Astrocyte (in vitro differentiated cells and primary cell): ENCODE measurements around the gene NUP214. TPM values are rescaled to one million over a fixed set of nuclear protein-coding genes. Genes with fewer than 3 reads are reported as not detected.

Experiments
- DNase-seq: peaks from one replicate; pipeline ENCODE4 v3.0.0-alpha.2; 2010; ENCODE audit warnings: low read depth
- FAIRE-seq: peaks from 2 replicates; lab custom pipeline; 2011; peaks lifted over from hg19 to GRCh38; lab: Jason Lieb, UNC
- H2AFZ ChIP-seq: 2 replicates; pipeline ENCODE4 v1.6.0; 2012; ENCODE audit warnings: low read depth, low read length, inconsistent platforms
- H3K27ac ChIP-seq: 2 replicates; pipeline ENCODE4 v1.5.1; 2011; ENCODE audit warnings: low read depth, low read length, inconsistent platforms
- H3K27me3 ChIP-seq: 2 replicates; pipeline ENCODE4 v1.6.0; 2011; ENCODE audit warnings: low read length, inconsistent platforms; ENCODE audit not compliant: insufficient read depth
- H3K36me3 ChIP-seq: 2 replicates; pipeline ENCODE4 v1.5.1; 2011; ENCODE audit warnings: low read length, inconsistent platforms; ENCODE audit not compliant: insufficient read depth
- H3K4me1 ChIP-seq: 2 replicates; pipeline ENCODE4 v1.5.1; 2011; ENCODE audit warnings: low read length, inconsistent platforms; ENCODE audit not compliant: insufficient read depth
- H3K4me2 ChIP-seq: 2 replicates; pipeline ENCODE4 v1.6.0; 2012; ENCODE audit warnings: low read length, inconsistent platforms
- H3K4me3 ChIP-seq: 2 replicates; pipeline ENCODE4 v1.5.1; 2011; ENCODE audit warnings: low read depth, mild to moderate bottlenecking, low read length, inconsistent platforms; ENCODE audit not compliant: insufficient read depth
- H3K79me2 ChIP-seq: 2 replicates; pipeline ENCODE4 v1.6.0; 2012; ENCODE audit warnings: mild to moderate bottlenecking, low read length, inconsistent platforms; ENCODE audit not compliant: insufficient read depth
- H3K9ac ChIP-seq: 2 replicates; pipeline ENCODE4 v1.6.0; 2012; ENCODE audit warnings: mild to moderate bottlenecking, low read length, inconsistent platforms
- H3K9me3 ChIP-seq: 2 replicates; pipeline ENCODE4 v1.5.1; 2012; ENCODE audit warnings: low read depth, mild to moderate bottlenecking, low read length, inconsistent platforms; ENCODE audit not compliant: insufficient read depth
- H4K20me1 ChIP-seq: 2 replicates; pipeline ENCODE4 v1.6.0; 2012; ENCODE audit warnings: low read length, inconsistent platforms; ENCODE audit not compliant: insufficient read depth
- H3K27ac Mint-ChIP-seq: one replicate; pipeline ENCODE4 v1.8.0; 2021; ENCODE audit warnings: mild to moderate bottlenecking, mixed read lengths; ENCODE audit not compliant: unreplicated experiment
- H3K27me3 Mint-ChIP-seq: one replicate; pipeline ENCODE4 v1.8.0; 2021; ENCODE audit warnings: low read depth, mixed read lengths; ENCODE audit not compliant: unreplicated experiment
- H3K36me3 Mint-ChIP-seq: one replicate; pipeline ENCODE4 v1.8.0; 2021; ENCODE audit warnings: low read depth, mixed read lengths; ENCODE audit not compliant: unreplicated experiment
- H3K4me1 Mint-ChIP-seq: one replicate; pipeline ENCODE4 v1.8.0; 2021; ENCODE audit warnings: low read depth, mixed read lengths; ENCODE audit not compliant: unreplicated experiment
- H3K4me3 Mint-ChIP-seq: one replicate; pipeline ENCODE4 v1.8.0; 2021; ENCODE audit warnings: mild to moderate bottlenecking, moderate library complexity, mixed read lengths; ENCODE audit not compliant: unreplicated experiment
- H3K9me3 Mint-ChIP-seq: one replicate; pipeline ENCODE4 v1.8.0; 2021; ENCODE audit warnings: mild to moderate bottlenecking, mixed read lengths; ENCODE audit not compliant: unreplicated experiment
- EZH2 ChIP-seq: IDR thresholded peaks from 2 replicates; pipeline ENCODE4 v1.6.1; 2012; ENCODE audit warnings: mild to moderate bottlenecking, low read length, inconsistent platforms; ENCODE audit not compliant: insufficient read depth
- total RNA-seq: library from RNA; stranded (reverse); gene quantifications from 2 replicates; pipeline ENCODE4 v1.2.1, GENCODE V29; 2021
- TF ChIP-seq, protein P1 (sequence below): IDR thresholded peaks from 2 replicates; pipeline ENCODE4 v1.5.1; 2011; ENCODE audit warnings: low read depth, mild to moderate bottlenecking, inconsistent platforms, low read length, moderate library complexity; ENCODE audit not compliant: insufficient read depth

The NUP214 gene
- total RNA-seq, 1 donor from 2014 or later: 30.5 TPM

DNA sequence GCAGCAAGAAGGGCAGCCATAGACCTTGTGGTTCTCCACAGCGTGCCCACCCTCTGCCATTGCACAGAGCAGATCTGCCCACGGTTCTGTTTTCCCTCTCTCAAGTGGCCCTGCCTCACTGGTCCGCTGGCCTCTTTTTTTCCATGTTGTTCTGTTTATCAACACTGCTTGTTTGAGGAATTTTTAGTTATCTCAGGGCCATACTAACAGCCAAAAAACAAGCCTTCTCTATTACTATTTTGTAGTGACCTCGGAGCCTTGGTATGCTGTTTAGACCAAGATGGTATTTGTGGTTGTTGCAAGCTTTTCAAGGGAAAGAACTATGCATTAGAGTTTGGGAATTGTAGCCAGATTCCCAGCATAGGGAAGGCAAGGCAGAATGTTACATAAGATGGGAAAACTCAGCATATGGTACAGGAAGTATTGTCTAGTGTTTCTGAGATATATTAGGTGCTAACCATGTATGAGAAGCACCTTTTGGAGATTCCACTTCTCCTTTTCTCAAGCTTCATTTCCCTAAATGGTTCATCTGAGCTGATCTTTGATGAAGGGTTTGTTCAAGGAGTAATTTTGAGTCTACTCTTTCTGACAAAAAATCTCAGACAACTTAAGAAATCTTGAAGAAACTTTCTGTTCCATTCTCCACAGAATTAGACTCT is 54.3 kb downstream of the NUP214 start:
- Mint-ChIP-seq H3K27ac (peak overlapping the region; percentile 98), H3K4me1 (peaks cover 29% of the 10 kb centered on the region), H3K27me3 (no peaks in the 10 kb centered on the region), H3K4me3 (no peak overlapping the region), H3K9me3 (no peaks in the 10 kb centered on the region), H3K36me3 (peaks cover 9% of the 10 kb centered on the region)
- peaks cover 22% of the 10 kb centered on the region for H3K4me1 ChIP-seq
- H3K36me3 ChIP-seq: peaks cover 25% of the 10 kb centered on the region
- H3K9ac ChIP-seq: peak overlapping the region; percentile 60
- H3K27me3 ChIP-seq: no peaks in the 10 kb centered on the region
- H3K9me3 ChIP-seq: no peaks in the 10 kb centered on the region
- TF ChIP-seq, protein P1, sequence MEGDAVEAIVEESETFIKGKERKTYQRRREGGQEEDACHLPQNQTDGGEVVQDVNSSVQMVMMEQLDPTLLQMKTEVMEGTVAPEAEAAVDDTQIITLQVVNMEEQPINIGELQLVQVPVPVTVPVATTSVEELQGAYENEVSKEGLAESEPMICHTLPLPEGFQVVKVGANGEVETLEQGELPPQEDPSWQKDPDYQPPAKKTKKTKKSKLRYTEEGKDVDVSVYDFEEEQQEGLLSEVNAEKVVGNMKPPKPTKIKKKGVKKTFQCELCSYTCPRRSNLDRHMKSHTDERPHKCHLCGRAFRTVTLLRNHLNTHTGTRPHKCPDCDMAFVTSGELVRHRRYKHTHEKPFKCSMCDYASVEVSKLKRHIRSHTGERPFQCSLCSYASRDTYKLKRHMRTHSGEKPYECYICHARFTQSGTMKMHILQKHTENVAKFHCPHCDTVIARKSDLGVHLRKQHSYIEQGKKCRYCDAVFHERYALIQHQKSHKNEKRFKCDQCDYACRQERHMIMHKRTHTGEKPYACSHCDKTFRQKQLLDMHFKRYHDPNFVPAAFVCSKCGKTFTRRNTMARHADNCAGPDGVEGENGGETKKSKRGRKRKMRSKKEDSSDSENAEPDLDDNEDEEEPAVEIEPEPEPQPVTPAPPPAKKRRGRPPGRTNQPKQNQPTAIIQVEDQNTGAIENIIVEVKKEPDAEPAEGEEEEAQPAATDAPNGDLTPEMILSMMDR: no peak
- TF ChIP-seq EZH2: no peak
- no peaks in the 10 kb centered on the region for H3K79me2 ChIP-seq
- DNase-seq (peak; percentile 95), FAIRE-seq (peak; percentile 92)
- peak overlapping the region; percentile 77 for H3K27ac ChIP-seq
- no peak overlapping the region for H3K4me3 ChIP-seq
- H2AFZ ChIP-seq: no peak overlapping the region
- peak overlapping the region; percentile 54 for H3K4me2 ChIP-seq
- peaks cover 23% of the 10 kb centered on the region for H4K20me1 ChIP-seq

- Mint-ChIP-seq H3K27ac (peak overlapping the region; percentile 98), H3K27me3 (no peaks in the 10 kb centered on the region), H3K4me1 (peaks cover 29% of the 10 kb centered on the region), H3K4me3 (no peak overlapping the region), H3K36me3 (peaks cover 3% of the 10 kb centered on the region), H3K9me3 (no peaks in the 10 kb centered on the region)
- H3K9ac ChIP-seq: peak overlapping the region; percentile 47
- peak overlapping the region; percentile 54 for H3K4me2 ChIP-seq
- H3K27me3 ChIP-seq: no peaks in the 10 kb centered on the region
- TF ChIP-seq, protein P1: no peak
- TF ChIP-seq EZH2: no peak
- H3K27ac ChIP-seq: peak overlapping the region; percentile 77
- H3K4me1 ChIP-seq: peaks cover 22% of the 10 kb centered on the region
- no peaks in the 10 kb centered on the region for H3K9me3 ChIP-seq
- H3K36me3 ChIP-seq: peaks cover 20% of the 10 kb centered on the region
- FAIRE-seq: peak; percentile 95
- no peak overlapping the region for H3K4me3 ChIP-seq
- peak; percentile 98 for DNase-seq
- H2AFZ ChIP-seq: no peak overlapping the region
- no peaks in the 10 kb centered on the region for H3K79me2 ChIP-seq
- peaks cover 20% of the 10 kb centered on the region for H4K20me1 ChIP-seq
Measured at GRCh38 chr9:131180454-131180853, 55.1 kb downstream of the NUP214 start.

- H3K4me1 Mint-ChIP-seq: peaks cover 29% of the 10 kb centered on the region
- H3K9ac ChIP-seq: no peak overlapping the region
- no peak overlapping the region for H3K4me3 Mint-ChIP-seq
- FAIRE-seq (no peak), DNase-seq (no peak)
- H3K36me3 ChIP-seq: peaks cover 15% of the 10 kb centered on the region
- peaks cover 22% of the 10 kb centered on the region for H3K4me1 ChIP-seq
- H3K27ac Mint-ChIP-seq: peak overlapping the region; percentile 98
- H3K4me3 ChIP-seq: no peak overlapping the region
- H2AFZ ChIP-seq: no peak overlapping the region
- no peak overlapping the region for H3K4me2 ChIP-seq
- peak overlapping the region; percentile 77 for H3K27ac ChIP-seq
- no peaks in the 10 kb centered on the region for H3K9me3 ChIP-seq
- peaks cover 20% of the 10 kb centered on the region for H4K20me1 ChIP-seq
- TF ChIP-seq, protein P1: peak; percentile 5
- TF ChIP-seq EZH2: no peak
- no peaks in the 10 kb centered on the region for H3K9me3 Mint-ChIP-seq
- no peaks in the 10 kb centered on the region for H3K27me3 ChIP-seq
- no peaks in the 10 kb centered on the region for H3K79me2 ChIP-seq
- peaks cover 3% of the 10 kb centered on the region for H3K36me3 Mint-ChIP-seq
- H3K27me3 Mint-ChIP-seq: no peaks in the 10 kb centered on the region
Measured at GRCh38 chr9:131181091-131181681, 55.8 kb downstream of the NUP214 start.
